GM23338 (cell line): ENCODE measurements around the gene UNC5B. TPM values are rescaled to one million over a fixed set of nuclear protein-coding genes. Genes with fewer than 3 reads are reported as not detected.

Source experiments
- ATAC-seq: fragments of 200-7000 bp; cut with Tn5 transposase; 3 replicates; pipeline ENCODE4 v1.9.1; 2020
- DNase-seq: peaks from one replicate; pipeline ENCODE4 v3.0.0-alpha.2; 2015; ENCODE audit warnings: low spot score
- H2AFZ ChIP-seq: fragments of 200-600 bp; sonication (generic); 2 replicates; pipeline ENCODE4 v1.8.0; 2016; ENCODE audit warnings: antibody characterized with exemption, mild to moderate bottlenecking, moderate library complexity
- H3F3A ChIP-seq: fragments of 200-600 bp; sonication (generic); replicated peaks from 2 replicates; pipeline ENCODE4 v1.8.0; 2017; ENCODE audit warnings: antibody characterized with exemption, mixed run types, low read depth
- H3K27ac ChIP-seq: fragments of 200-600 bp; sonication (generic); 2 replicates; pipeline ENCODE4 v1.6.1; 2016; ENCODE audit warnings: low read depth
- H3K27me3 ChIP-seq: fragments of 200-600 bp; sonication (generic); 2 replicates; pipeline ENCODE4 v1.8.0; 2016; ENCODE audit warnings: mild to moderate bottlenecking, mixed run types, moderate library complexity; ENCODE audit not compliant: insufficient read depth
- H3K36me3 ChIP-seq: fragments of 200-600 bp; sonication (generic); 2 replicates; pipeline ENCODE4 v1.8.0; 2016; ENCODE audit warnings: mild to moderate bottlenecking; ENCODE audit not compliant: insufficient read depth
- H3K4me1 ChIP-seq: fragments of 200-600 bp; sonication (generic); 2 replicates; pipeline ENCODE4 v1.8.0; 2016; ENCODE audit warnings: mild to moderate bottlenecking, moderate library complexity; ENCODE audit not compliant: insufficient read depth
- H3K4me2 ChIP-seq: fragments of 200-600 bp; sonication (generic); 2 replicates; pipeline ENCODE4 v1.7.1; 2017; ENCODE audit warnings: mixed run types
- H3K4me3 ChIP-seq: fragments of 200-600 bp; sonication (generic); 2 replicates; pipeline ENCODE4 v1.6.1; 2016; ENCODE audit warnings: mixed run types
- H3K79me2 ChIP-seq: fragments of 200-600 bp; sonication (generic); replicated peaks from 2 replicates; pipeline ENCODE4 v1.8.0; 2017; ENCODE audit warnings: mild to moderate bottlenecking; ENCODE audit not compliant: insufficient read depth
- H3K9me2 ChIP-seq: fragments of 200-600 bp; sonication (generic); 2 replicates; pipeline ENCODE4 v1.8.0; 2017; ENCODE audit not compliant: insufficient read depth
- H4K20me1 ChIP-seq: fragments of 200-600 bp; sonication (generic); replicated peaks from 2 replicates; pipeline ENCODE4 v1.8.0; 2017; ENCODE audit warnings: mild to moderate bottlenecking; ENCODE audit not compliant: insufficient read depth
- H3K27ac Mint-ChIP-seq: 2 replicates; pipeline ENCODE4 v1.8.0; 2020; ENCODE audit warnings: inconsistent platforms, mild to moderate bottlenecking, moderate library complexity, mixed read lengths
- H3K27me3 Mint-ChIP-seq: 3 replicates; pipeline ENCODE4 v1.8.0; 2022; ENCODE audit warnings: low read depth, mild to moderate bottlenecking, moderate library complexity, mixed read lengths, inconsistent platforms; ENCODE audit not compliant: insufficient read depth, poor library complexity
- H3K36me3 Mint-ChIP-seq: 3 replicates; pipeline ENCODE4 v1.8.0; 2021; ENCODE audit warnings: low read depth, mild to moderate bottlenecking, inconsistent platforms, moderate library complexity, mixed read lengths
- H3K4me1 Mint-ChIP-seq: 3 replicates; pipeline ENCODE4 v1.8.0; 2020; ENCODE audit warnings: mild to moderate bottlenecking, inconsistent platforms, mixed read lengths
- H3K4me3 Mint-ChIP-seq: 3 replicates; pipeline ENCODE4 v1.8.0; 2021; ENCODE audit warnings: moderate library complexity, mild to moderate bottlenecking, inconsistent platforms, mixed read lengths
- H3K9me3 Mint-ChIP-seq: 3 replicates; pipeline ENCODE4 v1.8.0; 2020; ENCODE audit warnings: moderate library complexity, mild to moderate bottlenecking, inconsistent platforms, mixed read lengths
- CREB1 ChIP-seq: fragments of 250-450 bp; sonication (Bioruptor Pico); IDR thresholded peaks from 2 replicates; pipeline ENCODE4 v1.5.0; 2020; ENCODE audit warnings: low read depth, mild to moderate bottlenecking, moderate library complexity
- EZH2 ChIP-seq: fragments of 200-600 bp; sonication (generic); IDR thresholded peaks from one replicate; pipeline ENCODE4 v1.8.0; 2017; ENCODE audit warnings: antibody characterized with exemption, mild to moderate bottlenecking, low read depth; ENCODE audit not compliant: unreplicated experiment
- JUNB ChIP-seq: IDR thresholded peaks from one replicate; pipeline ENCODE4 v1.6.1; 2016; ENCODE audit warnings: antibody characterized with exemption; ENCODE audit not compliant: unreplicated experiment
- NANOG ChIP-seq: IDR thresholded peaks from 2 replicates; pipeline ENCODE4 v1.6.1; 2016; ENCODE audit warnings: antibody characterized with exemption, borderline replicate concordance
- POLR2AphosphoS5 ChIP-seq: IDR thresholded peaks from 2 replicates; pipeline ENCODE4 v1.6.1; 2016; ENCODE audit warnings: antibody characterized with exemption, low read depth
- STAT1 ChIP-seq: IDR thresholded peaks from one replicate; pipeline ENCODE4 v1.6.1; 2016; ENCODE audit warnings: antibody characterized with exemption; ENCODE audit not compliant: unreplicated experiment
- ZNF114 ChIP-seq: fragments of 250-450 bp; sonication (Bioruptor Pico); IDR thresholded peaks from 2 replicates; pipeline ENCODE4 v1.5.0; 2020; ENCODE audit warnings: mild to moderate bottlenecking, moderate library complexity
- ZNF331 ChIP-seq: fragments of 250-450 bp; sonication (Bioruptor Pico); IDR thresholded peaks from 2 replicates; pipeline ENCODE4 v1.5.0; 2020; ENCODE audit warnings: low read depth, mild to moderate bottlenecking, moderate library complexity
- polyA plus RNA-seq: library from polyadenylated mRNA; unstranded; fragments of >200 nt; fragmentation: Nextera tagmentation; extraction: Ambion mirVana; gene quantifications from 2 replicates; pipeline ENCODE4 v1.2.1, GENCODE V29; 2016
- total RNA-seq: library from RNA; depleted of rRNA; stranded (reverse); fragments of >200 nt; shearing (Covaris generic); gene quantifications from 2 replicates; pipeline ENCODE4 v1.2.3, GENCODE V29; 2014
- TF ChIP-seq, protein P1 (sequence below): IDR thresholded peaks from one replicate; pipeline ENCODE4 v1.6.1; 2018; ENCODE audit warnings: antibody characterized with exemption; ENCODE audit not compliant: unreplicated experiment
- TF ChIP-seq, protein P2 (sequence below): IDR thresholded peaks from 2 replicates; pipeline ENCODE4 v1.6.1; 2016; ENCODE audit warnings: antibody characterized with exemption
- TF ChIP-seq, protein P3 (sequence below), 2 experiments: fragments of 200-600 bp in 1 of 2; sonication (generic) in 1 of 2; conservative IDR thresholded peaks; 2 replicates each; pipeline versions ENCODE4 v1.5.1 to v1.6.1; 2016 to 2017; ENCODE audit warnings: antibody characterized with exemption in 2 of 2, low read depth in 2 of 2, mild to moderate bottlenecking in 2 of 2, moderate library complexity in 1 of 2

UNC5B gene
- total and polyA plus RNA-seq, 2 experiments from 2014 or later: 8.0 to 31.2 TPM

DNA sequence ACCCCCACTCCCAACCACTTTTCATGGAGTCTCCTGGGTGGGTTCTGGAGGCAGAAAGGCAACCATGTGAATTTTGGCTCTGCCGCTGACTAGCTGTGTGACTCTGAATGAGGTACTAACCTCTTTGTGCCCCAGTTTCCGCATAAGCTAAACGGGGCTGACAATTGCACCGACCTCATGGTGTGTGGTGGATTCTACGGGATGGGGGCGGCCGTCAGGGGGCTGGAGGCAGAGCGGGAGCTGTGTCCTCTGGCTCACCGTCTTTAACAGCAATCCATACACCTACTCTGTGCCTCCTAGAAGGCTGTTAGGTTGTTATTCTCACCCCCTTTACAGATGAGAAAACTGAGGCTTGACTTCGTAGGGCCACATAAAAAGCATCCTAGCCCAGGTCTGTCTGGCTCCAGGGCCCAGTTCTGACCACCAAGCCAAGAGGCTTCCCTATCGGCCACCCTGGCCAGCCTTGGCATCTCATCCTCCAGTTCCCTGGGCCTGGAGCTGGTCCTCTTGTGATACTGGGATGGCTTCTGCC lies 102.4 kb downstream of the UNC5B start:
- H3K9me2 ChIP-seq: no peaks in the 10 kb centered on the region
- no peaks in the 10 kb centered on the region; the same call in 1 of the 2 replicates for H3K4me1 ChIP-seq
- H3K79me2 ChIP-seq: no peaks in the 10 kb centered on the region
- no peaks in the 10 kb centered on the region for H3K9me3 Mint-ChIP-seq
- peaks cover 14% of the 10 kb centered on the region; the same call in 2 of the 3 replicates for H3K4me1 Mint-ChIP-seq
- no peaks in the 10 kb centered on the region for H3K36me3 ChIP-seq
- H3K4me3 Mint-ChIP-seq: peak overlapping the region; percentile 53; the same call in 2 of the 3 replicates
- no peak for ATAC-seq
- H3K4me3 ChIP-seq: peak overlapping the region; percentile 50
- DNase-seq: peak; percentile 24
- H3F3A ChIP-seq: 0 out of 2 replicates have a peak, but pooled peaks cover 2% of the 10 kb centered on the region
- peak overlapping the region; percentile 77 for H3K4me2 ChIP-seq
- H3K27me3 Mint-ChIP-seq: peaks cover 6% of the 10 kb centered on the region
- no peaks in the 10 kb centered on the region for H3K27me3 ChIP-seq
- no peaks in the 10 kb centered on the region for H3K36me3 Mint-ChIP-seq
- H3K27ac ChIP-seq: no peak overlapping the region
- TF ChIP-seq, protein P1, sequence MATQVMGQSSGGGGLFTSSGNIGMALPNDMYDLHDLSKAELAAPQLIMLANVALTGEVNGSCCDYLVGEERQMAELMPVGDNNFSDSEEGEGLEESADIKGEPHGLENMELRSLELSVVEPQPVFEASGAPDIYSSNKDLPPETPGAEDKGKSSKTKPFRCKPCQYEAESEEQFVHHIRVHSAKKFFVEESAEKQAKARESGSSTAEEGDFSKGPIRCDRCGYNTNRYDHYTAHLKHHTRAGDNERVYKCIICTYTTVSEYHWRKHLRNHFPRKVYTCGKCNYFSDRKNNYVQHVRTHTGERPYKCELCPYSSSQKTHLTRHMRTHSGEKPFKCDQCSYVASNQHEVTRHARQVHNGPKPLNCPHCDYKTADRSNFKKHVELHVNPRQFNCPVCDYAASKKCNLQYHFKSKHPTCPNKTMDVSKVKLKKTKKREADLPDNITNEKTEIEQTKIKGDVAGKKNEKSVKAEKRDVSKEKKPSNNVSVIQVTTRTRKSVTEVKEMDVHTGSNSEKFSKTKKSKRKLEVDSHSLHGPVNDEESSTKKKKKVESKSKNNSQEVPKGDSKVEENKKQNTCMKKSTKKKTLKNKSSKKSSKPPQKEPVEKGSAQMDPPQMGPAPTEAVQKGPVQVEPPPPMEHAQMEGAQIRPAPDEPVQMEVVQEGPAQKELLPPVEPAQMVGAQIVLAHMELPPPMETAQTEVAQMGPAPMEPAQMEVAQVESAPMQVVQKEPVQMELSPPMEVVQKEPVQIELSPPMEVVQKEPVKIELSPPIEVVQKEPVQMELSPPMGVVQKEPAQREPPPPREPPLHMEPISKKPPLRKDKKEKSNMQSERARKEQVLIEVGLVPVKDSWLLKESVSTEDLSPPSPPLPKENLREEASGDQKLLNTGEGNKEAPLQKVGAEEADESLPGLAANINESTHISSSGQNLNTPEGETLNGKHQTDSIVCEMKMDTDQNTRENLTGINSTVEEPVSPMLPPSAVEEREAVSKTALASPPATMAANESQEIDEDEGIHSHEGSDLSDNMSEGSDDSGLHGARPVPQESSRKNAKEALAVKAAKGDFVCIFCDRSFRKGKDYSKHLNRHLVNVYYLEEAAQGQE: no peak
- TF ChIP-seq CREB1 (CRISPR knock-in tag): no peak
- TF ChIP-seq STAT1: no peak
- H2AFZ ChIP-seq: peak overlapping the region; percentile 93
- H3K27ac Mint-ChIP-seq: no peak overlapping the region
- no peaks in the 10 kb centered on the region for H4K20me1 ChIP-seq

DNA sequence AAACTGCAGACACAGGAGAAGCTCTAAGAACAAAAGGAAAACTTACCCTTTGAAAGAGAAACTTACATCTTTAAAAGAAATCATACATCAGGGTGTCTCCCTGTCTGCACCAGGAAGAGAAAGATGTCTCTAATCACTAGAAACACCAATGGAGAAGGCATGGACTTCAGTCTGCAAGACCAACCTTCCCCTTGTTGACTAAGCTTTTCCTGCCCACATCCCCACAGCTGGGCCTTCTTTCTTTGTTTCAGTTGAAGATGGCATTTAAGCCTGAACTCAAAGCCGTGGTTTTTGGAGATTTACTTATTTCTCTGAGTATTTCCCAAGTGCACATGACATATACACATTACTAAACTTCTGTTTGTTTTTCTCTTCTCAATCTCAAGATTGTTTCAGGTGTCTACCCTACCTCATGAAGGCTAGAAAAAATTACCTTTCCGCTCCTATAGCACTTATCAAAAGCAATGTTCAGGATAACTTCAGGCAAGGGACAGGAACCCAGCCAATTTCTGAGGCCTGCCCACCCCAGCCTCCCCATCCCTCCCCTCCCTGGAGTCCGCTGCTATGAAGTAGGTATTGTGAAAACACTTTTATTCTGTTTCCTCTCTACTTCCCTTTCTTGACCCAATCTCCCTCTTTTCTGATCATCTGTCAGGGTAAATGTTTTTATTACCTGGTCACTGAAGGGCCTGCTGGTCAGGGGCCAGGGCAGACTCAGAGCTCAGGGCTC lies 103.9 kb downstream of the UNC5B start:
- Histone ChIP-seq H3F3A (0 out of 2 replicates have a peak, but pooled peaks cover 2% of the 10 kb centered on the region), H3K4me3 (no peak overlapping the region), H2AFZ (peak overlapping the region; percentile 43), H3K27ac (no peak overlapping the region), H4K20me1 (no peaks in the 10 kb centered on the region), H3K36me3 (no peaks in the 10 kb centered on the region), H3K79me2 (no peaks in the 10 kb centered on the region), H3K27me3 (no peaks in the 10 kb centered on the region), H3K9me2 (no peaks in the 10 kb centered on the region), H3K4me2 (no peak overlapping the region), H3K4me1 (peaks cover 5% of the 10 kb centered on the region)
- ATAC-seq: no peak
- Mint-ChIP-seq H3K4me3 (no peak overlapping the region), H3K4me1 (peaks cover 19% of the 10 kb centered on the region; the same call in 2 of the 3 replicates), H3K36me3 (no peaks in the 10 kb centered on the region), H3K27me3 (peaks cover 8% of the 10 kb centered on the region), H3K27ac (no peak overlapping the region), H3K9me3 (no peaks in the 10 kb centered on the region)
- DNase-seq: no peak
- TF ChIP-seq NANOG: no peak
- TF ChIP-seq, protein P2, sequence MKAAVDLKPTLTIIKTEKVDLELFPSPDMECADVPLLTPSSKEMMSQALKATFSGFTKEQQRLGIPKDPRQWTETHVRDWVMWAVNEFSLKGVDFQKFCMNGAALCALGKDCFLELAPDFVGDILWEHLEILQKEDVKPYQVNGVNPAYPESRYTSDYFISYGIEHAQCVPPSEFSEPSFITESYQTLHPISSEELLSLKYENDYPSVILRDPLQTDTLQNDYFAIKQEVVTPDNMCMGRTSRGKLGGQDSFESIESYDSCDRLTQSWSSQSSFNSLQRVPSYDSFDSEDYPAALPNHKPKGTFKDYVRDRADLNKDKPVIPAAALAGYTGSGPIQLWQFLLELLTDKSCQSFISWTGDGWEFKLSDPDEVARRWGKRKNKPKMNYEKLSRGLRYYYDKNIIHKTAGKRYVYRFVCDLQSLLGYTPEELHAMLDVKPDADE: no peak
- TF ChIP-seq ZNF114 (CRISPR knock-in tag): no peak
- TF ChIP-seq JUNB: no peak
- no peak for TF ChIP-seq POLR2AphosphoS5
- TF ChIP-seq, protein P3, sequence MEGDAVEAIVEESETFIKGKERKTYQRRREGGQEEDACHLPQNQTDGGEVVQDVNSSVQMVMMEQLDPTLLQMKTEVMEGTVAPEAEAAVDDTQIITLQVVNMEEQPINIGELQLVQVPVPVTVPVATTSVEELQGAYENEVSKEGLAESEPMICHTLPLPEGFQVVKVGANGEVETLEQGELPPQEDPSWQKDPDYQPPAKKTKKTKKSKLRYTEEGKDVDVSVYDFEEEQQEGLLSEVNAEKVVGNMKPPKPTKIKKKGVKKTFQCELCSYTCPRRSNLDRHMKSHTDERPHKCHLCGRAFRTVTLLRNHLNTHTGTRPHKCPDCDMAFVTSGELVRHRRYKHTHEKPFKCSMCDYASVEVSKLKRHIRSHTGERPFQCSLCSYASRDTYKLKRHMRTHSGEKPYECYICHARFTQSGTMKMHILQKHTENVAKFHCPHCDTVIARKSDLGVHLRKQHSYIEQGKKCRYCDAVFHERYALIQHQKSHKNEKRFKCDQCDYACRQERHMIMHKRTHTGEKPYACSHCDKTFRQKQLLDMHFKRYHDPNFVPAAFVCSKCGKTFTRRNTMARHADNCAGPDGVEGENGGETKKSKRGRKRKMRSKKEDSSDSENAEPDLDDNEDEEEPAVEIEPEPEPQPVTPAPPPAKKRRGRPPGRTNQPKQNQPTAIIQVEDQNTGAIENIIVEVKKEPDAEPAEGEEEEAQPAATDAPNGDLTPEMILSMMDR (conservative IDR thresholded peaks at IDR 0.05; ENCODE audit: low read depth in 2 of 2): no peak
- no peak for TF ChIP-seq ZNF331
- no peak for TF ChIP-seq EZH2
- TF ChIP-seq CREB1 (CRISPR knock-in tag): no peak
